Hippocampal formation (tissue), 2 donors: ENCODE data around the gene TMF1.

Source experiments
- DNase-seq, 2 donors: peaks; one replicate each; lab custom pipeline; 2025; lab: John Stamatoyannopoulos, UW

The TMF1 gene

GRCh38 chr3:69081583-69082262 lies 29.6 kb upstream of the TMF1 start:
- no peak for DNase-seq

- peak; percentile 91 to 93 for DNase-seq
These were observed 28.2 kb upstream of the TMF1 start, which contains the start of gene UBA3 for GRCh38 chr3:69080233-69080920. Gene UBA3 (minus strand): TSS chr3:69080365. CDS start chr3:69080353, 12 bp downstream.

- DNase-seq: peak in 1 of 2 donors; percentile 39
These were observed 27.4 kb upstream of the TMF1 start for GRCh38 chr3:69079269-69080159.

- no peak for DNase-seq
These were observed 20.8 kb upstream of the TMF1 start for GRCh38 chr3:69072928-69073327.

- DNase-seq: no peak
These were observed 14.0 kb upstream of the TMF1 start for GRCh38 chr3:69066121-69066520.

- no peak for DNase-seq
These were observed 13.3 kb upstream of the TMF1 start for GRCh38 chr3:69065318-69065964.

GRCh38 chr3:69063636-69064035 lies 11.5 kb upstream of the TMF1 start:
- DNase-seq: no peak

- no peak for DNase-seq
These were observed 7.6 kb upstream of the TMF1 start for GRCh38 chr3:69059688-69060087.

- DNase-seq: no peak
These were observed 6.8 kb upstream of the TMF1 start for GRCh38 chr3:69058947-69059224.

GRCh38 chr3:69058180-69058946 lies 6.2 kb upstream of the TMF1 start:
- DNase-seq: no peak

GRCh38 chr3:69052472-69052898 lies 352 bp upstream of the TMF1 start:
- DNase-seq: no peak

- DNase-seq: no peak
These were observed 3.1 kb downstream of the TMF1 start for GRCh38 chr3:69048990-69049389.

GRCh38 chr3:69044608-69045007 lies 7.5 kb downstream of the TMF1 start:
- DNase-seq: no peak

- DNase-seq: no peak
These were observed 18.7 kb downstream of the TMF1 start for GRCh38 chr3:69033470-69033869.

- no peak for DNase-seq
These were observed 19.4 kb downstream of the TMF1 start for GRCh38 chr3:69032737-69033136.

- DNase-seq: no peak
These were observed 20.0 kb downstream of the TMF1 start for GRCh38 chr3:69032142-69032541.

GRCh38 chr3:69031635-69032034 lies 20.5 kb downstream of the TMF1 start:
- no peak for DNase-seq

- no peak for DNase-seq
These were observed 31.3 kb downstream of the TMF1 start for GRCh38 chr3:69020857-69021256.

GRCh38 chr3:69020424-69020823 lies 31.7 kb downstream of the TMF1 start:
- no peak for DNase-seq

GRCh38 chr3:69016901-69017300 lies 35.2 kb downstream of the TMF1 start:
- no peak for DNase-seq

- no peak for DNase-seq
These were observed 36.0 kb downstream of the TMF1 start for GRCh38 chr3:69016102-69016501.
